HEK293 (cell line): ENCODE measurements around the gene SLC38A7.

ENCODE experiments used
- CTCF ChIA-PET: fragments of 350-600 bp; formaldehyde crosslinking; extraction: SDS; loops from one replicate; lab custom pipeline; 2021; ENCODE audit warnings: antibody characterized with exemption; lab: Yijun Ruan, JAX
- POLR2A ChIA-PET: fragments of 300-600 bp; formaldehyde crosslinking; extraction: SDS; loops from one replicate; lab custom pipeline; 2020; ENCODE audit warnings: antibody characterized with exemption, inconsistent platforms; lab: Yijun Ruan, JAX
- H3K27ac ChIP-seq: fragments of 200-500 bp; sonication (Bioruptor generic); 2 replicates; pipeline ENCODE4 v1.5.1; 2014; ENCODE audit warnings: low read depth, low read length, control low read depth, inconsistent platforms; ENCODE audit errors: extremely low read depth
- H3K36me3 ChIP-seq, 2 experiments: fragments of 200-500 bp in 1 of 2; sonication (Bioruptor generic) in 1 of 2; 1 replicate in 1 of 2; 2 replicates in 1 of 2; pipeline ENCODE4 v1.5.1; 2014 to 2017; ENCODE audit warnings: inconsistent platforms in 2 of 2, low read length in 2 of 2; ENCODE audit not compliant: control insufficient read depth in 2 of 2, insufficient read depth in 1 of 2
- H3K4me1 ChIP-seq: fragments of 200-500 bp; sonication (Bioruptor generic); 2 replicates; pipeline ENCODE4 v1.5.1; 2014; ENCODE audit warnings: mild to moderate bottlenecking, low read length, inconsistent platforms; ENCODE audit not compliant: control insufficient read depth, insufficient read depth
- H3K4me3 ChIP-seq: 2 replicates; pipeline ENCODE4 v1.5.1; 2011; ENCODE audit warnings: low read depth, mild to moderate bottlenecking, control low read depth, low read length, moderate library complexity
- H3K9me3 ChIP-seq: fragments of 200-500 bp; sonication (Bioruptor generic); 2 replicates; pipeline ENCODE4 v1.5.1; 2014; ENCODE audit warnings: low read depth, low read length, inconsistent platforms; ENCODE audit not compliant: control insufficient read depth, insufficient read depth
- OVOL3 ChIP-seq: fragments of 450-650 bp; formaldehyde crosslinking; IDR thresholded peaks from 2 replicates; pipeline ENCODE4 v1.5.1; 2016; ENCODE audit warnings: missing biosample characterization, missing genetic modification characterization
- SALL2 ChIP-seq: fragments of 450-650 bp; formaldehyde crosslinking; IDR thresholded peaks from 2 replicates; pipeline ENCODE4 v1.5.0; 2017; ENCODE audit warnings: missing biosample characterization, mild to moderate bottlenecking, missing genetic modification characterization, borderline replicate concordance
- ZBTB17 ChIP-seq: fragments of 450-650 bp; formaldehyde crosslinking; IDR thresholded peaks from 2 replicates; pipeline ENCODE4 v1.5.1; 2016; ENCODE audit warnings: missing biosample characterization, missing genetic modification characterization
- ZEB2 ChIP-seq: fragments of 450-650 bp; formaldehyde crosslinking; IDR thresholded peaks from 2 replicates; pipeline ENCODE4 v1.5.1; 2016; ENCODE audit warnings: missing biosample characterization, missing genetic modification characterization
- ZNF2 ChIP-seq: fragments of 450-650 bp; formaldehyde crosslinking; IDR thresholded peaks from 2 replicates; pipeline ENCODE4 v1.5.1; 2016; ENCODE audit warnings: missing biosample characterization, missing genetic modification characterization
- ZNF214 ChIP-seq: fragments of 450-650 bp; formaldehyde crosslinking; IDR thresholded peaks from 2 replicates; pipeline ENCODE4 v1.5.1; 2017; ENCODE audit warnings: missing biosample characterization, mild to moderate bottlenecking, missing genetic modification characterization, borderline replicate concordance
- ZNF501 ChIP-seq: fragments of 450-650 bp; formaldehyde crosslinking; IDR thresholded peaks from 2 replicates; pipeline ENCODE4 v1.5.1; 2016; ENCODE audit warnings: missing biosample characterization, missing genetic modification characterization
- ZNF610 ChIP-seq: fragments of 450-650 bp; formaldehyde crosslinking; IDR thresholded peaks from 2 replicates; pipeline ENCODE4 v1.5.1; 2016; ENCODE audit warnings: missing biosample characterization, missing genetic modification characterization, borderline replicate concordance
- ZNF768 ChIP-seq: fragments of 450-650 bp; formaldehyde crosslinking; IDR thresholded peaks from 2 replicates; pipeline ENCODE4 v1.5.1; 2018; ENCODE audit warnings: missing biosample characterization, mild to moderate bottlenecking, missing genetic modification characterization
- ZNF837 ChIP-seq: fragments of 450-650 bp; formaldehyde crosslinking; IDR thresholded peaks from 2 replicates; pipeline ENCODE4 v1.5.1; 2016; ENCODE audit warnings: missing biosample characterization, missing genetic modification characterization
- TF ChIP-seq, protein P1 (sequence below): fragments of 450-650 bp; formaldehyde crosslinking; IDR thresholded peaks from 2 replicates; pipeline ENCODE4 v1.5.1; 2017; ENCODE audit warnings: missing biosample characterization, missing genetic modification characterization
- TF ChIP-seq, protein P2 (sequence below): fragments of 450-650 bp; formaldehyde crosslinking; IDR thresholded peaks from 2 replicates; pipeline ENCODE4 v1.5.1; 2017; ENCODE audit warnings: missing biosample characterization, missing genetic modification characterization
- TF ChIP-seq, protein P3 (sequence below): fragments of 450-650 bp; formaldehyde crosslinking; IDR thresholded peaks from 2 replicates; pipeline ENCODE4 v1.5.1; 2016; ENCODE audit warnings: missing biosample characterization, missing genetic modification characterization
- TF ChIP-seq, protein P4 (sequence below): fragments of 450-650 bp; formaldehyde crosslinking; IDR thresholded peaks from 2 replicates; pipeline ENCODE4 v1.5.1; 2016; ENCODE audit warnings: missing biosample characterization, missing genetic modification characterization

SLC38A7 gene

DNA sequence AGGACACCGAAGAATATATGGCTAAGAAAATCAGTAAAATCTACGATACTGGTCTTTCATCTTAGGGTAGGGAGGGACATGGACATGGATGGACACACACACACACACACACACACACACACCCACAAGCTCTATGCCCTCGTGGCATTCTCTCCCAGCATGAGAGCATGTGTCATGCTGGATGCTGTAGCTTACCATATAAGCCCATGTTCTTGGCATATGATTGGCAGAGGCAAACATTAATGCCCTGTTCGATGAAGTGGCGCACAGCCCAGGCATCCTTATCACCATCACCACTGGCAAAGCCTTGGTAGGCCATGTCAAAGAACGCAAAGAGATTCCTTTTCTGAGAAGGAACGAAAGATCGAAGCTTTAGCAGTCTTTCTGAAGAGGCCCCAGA lies 31.9 kb upstream of the SLC38A7 start:
- CTCF ChIA-PET = no interaction called here
- Histone ChIP-seq H3K27ac (no peak overlapping the region), H3K36me3 (peaks cover 77 to 96% of the 10 kb centered on the region in 2 experiments), H3K9me3 (no peaks in the 10 kb centered on the region), H3K4me1 (no peaks in the 10 kb centered on the region)
- TF ChIP-seq ZNF214 (tag by site-specific recombination) = no peak
- no peak for TF ChIP-seq ZEB2 (tag by site-specific recombination)
- TF ChIP-seq ZNF501 (tag by site-specific recombination) = no peak
- TF ChIP-seq ZNF2 = no peak
- no peak for TF ChIP-seq ZBTB17 (tag by site-specific recombination)
- TF ChIP-seq, protein P1, sequence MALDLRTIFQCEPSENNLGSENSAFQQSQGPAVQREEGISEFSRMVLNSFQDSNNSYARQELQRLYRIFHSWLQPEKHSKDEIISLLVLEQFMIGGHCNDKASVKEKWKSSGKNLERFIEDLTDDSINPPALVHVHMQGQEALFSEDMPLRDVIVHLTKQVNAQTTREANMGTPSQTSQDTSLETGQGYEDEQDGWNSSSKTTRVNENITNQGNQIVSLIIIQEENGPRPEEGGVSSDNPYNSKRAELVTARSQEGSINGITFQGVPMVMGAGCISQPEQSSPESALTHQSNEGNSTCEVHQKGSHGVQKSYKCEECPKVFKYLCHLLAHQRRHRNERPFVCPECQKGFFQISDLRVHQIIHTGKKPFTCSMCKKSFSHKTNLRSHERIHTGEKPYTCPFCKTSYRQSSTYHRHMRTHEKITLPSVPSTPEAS (tag by site-specific recombination) = no peak
- TF ChIP-seq ZNF610 (tag by site-specific recombination) = no peak
- TF ChIP-seq, all 188 proteins: peak for 0
- no peak overlapping the region for H3K4me3 ChIP-seq
- POLR2A ChIA-PET = no interaction called here

DNA sequence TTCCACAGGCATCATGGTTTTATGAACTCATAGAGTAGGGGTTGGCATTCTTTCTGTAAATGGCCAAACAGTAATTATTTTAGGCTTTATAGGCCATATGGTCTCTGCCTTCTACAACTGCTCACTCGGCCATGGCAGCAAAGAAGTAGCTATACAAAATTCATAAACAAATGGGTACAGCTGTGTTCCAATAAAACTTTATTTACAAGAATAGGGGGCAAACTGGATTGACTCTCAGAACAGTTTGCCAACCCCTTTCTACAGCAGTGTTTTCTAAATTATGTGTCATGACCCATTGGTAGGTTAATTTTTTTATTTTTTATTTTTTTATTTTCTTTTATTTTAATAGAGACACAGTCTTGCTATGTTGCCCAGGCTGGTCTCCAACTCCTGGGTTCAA lies 29.2 kb upstream of the SLC38A7 start:
- H3K9me3 ChIP-seq = no peaks in the 10 kb centered on the region

More for the DNA sequence above, 29.2 kb upstream of the SLC38A7 start:
- ChIA-PET CTCF (interaction anchor here (1.5 kb wide), 1 partner anchor 42 kb away, joined by 4 read pairs; no protein-coding TSS in a partner anchor), POLR2A (interaction anchor here (0.7 to 0.9 kb wide), 2 partner anchors 33 to 37 kb away, joined by 3 read pairs; no protein-coding TSS in a partner anchor)
- no peak overlapping the region for H3K27ac ChIP-seq
- H3K36me3 ChIP-seq = peaks cover 66 to 91% of the 10 kb centered on the region in 2 experiments
- H3K4me1 ChIP-seq = no peaks in the 10 kb centered on the region
- TF ChIP-seq OVOL3 (tag by site-specific recombination) (no peak), ZNF837 (tag by site-specific recombination) (no peak), ZNF768 (tag by site-specific recombination) (no peak), SALL2 (tag by site-specific recombination) (no peak)
- TF ChIP-seq, protein P2, sequence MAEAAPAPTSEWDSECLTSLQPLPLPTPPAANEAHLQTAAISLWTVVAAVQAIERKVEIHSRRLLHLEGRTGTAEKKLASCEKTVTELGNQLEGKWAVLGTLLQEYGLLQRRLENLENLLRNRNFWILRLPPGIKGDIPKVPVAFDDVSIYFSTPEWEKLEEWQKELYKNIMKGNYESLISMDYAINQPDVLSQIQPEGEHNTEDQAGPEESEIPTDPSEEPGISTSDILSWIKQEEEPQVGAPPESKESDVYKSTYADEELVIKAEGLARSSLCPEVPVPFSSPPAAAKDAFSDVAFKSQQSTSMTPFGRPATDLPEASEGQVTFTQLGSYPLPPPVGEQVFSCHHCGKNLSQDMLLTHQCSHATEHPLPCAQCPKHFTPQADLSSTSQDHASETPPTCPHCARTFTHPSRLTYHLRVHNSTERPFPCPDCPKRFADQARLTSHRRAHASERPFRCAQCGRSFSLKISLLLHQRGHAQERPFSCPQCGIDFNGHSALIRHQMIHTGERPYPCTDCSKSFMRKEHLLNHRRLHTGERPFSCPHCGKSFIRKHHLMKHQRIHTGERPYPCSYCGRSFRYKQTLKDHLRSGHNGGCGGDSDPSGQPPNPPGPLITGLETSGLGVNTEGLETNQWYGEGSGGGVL (tag by site-specific recombination) = no peak
- TF ChIP-seq, protein P3, sequence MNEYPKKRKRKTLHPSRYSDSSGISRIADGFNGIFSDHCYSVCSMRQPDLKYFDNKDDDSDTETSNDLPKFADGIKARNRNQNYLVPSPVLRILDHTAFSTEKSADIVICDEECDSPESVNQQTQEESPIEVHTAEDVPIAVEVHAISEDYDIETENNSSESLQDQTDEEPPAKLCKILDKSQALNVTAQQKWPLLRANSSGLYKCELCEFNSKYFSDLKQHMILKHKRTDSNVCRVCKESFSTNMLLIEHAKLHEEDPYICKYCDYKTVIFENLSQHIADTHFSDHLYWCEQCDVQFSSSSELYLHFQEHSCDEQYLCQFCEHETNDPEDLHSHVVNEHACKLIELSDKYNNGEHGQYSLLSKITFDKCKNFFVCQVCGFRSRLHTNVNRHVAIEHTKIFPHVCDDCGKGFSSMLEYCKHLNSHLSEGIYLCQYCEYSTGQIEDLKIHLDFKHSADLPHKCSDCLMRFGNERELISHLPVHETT = no peak
- TF ChIP-seq, protein P4, sequence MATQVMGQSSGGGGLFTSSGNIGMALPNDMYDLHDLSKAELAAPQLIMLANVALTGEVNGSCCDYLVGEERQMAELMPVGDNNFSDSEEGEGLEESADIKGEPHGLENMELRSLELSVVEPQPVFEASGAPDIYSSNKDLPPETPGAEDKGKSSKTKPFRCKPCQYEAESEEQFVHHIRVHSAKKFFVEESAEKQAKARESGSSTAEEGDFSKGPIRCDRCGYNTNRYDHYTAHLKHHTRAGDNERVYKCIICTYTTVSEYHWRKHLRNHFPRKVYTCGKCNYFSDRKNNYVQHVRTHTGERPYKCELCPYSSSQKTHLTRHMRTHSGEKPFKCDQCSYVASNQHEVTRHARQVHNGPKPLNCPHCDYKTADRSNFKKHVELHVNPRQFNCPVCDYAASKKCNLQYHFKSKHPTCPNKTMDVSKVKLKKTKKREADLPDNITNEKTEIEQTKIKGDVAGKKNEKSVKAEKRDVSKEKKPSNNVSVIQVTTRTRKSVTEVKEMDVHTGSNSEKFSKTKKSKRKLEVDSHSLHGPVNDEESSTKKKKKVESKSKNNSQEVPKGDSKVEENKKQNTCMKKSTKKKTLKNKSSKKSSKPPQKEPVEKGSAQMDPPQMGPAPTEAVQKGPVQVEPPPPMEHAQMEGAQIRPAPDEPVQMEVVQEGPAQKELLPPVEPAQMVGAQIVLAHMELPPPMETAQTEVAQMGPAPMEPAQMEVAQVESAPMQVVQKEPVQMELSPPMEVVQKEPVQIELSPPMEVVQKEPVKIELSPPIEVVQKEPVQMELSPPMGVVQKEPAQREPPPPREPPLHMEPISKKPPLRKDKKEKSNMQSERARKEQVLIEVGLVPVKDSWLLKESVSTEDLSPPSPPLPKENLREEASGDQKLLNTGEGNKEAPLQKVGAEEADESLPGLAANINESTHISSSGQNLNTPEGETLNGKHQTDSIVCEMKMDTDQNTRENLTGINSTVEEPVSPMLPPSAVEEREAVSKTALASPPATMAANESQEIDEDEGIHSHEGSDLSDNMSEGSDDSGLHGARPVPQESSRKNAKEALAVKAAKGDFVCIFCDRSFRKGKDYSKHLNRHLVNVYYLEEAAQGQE = no peak
- H3K4me3 ChIP-seq = no peak overlapping the region
